ENCODE data around the gene DNPH1. TPM values are rescaled to one million over a fixed set of nuclear protein-coding genes. Genes with fewer than 3 reads are reported as not detected.
A peak's percentile ranks its signal among the peaks of the same experiment; 100 is the strongest.

DNPH1 gene
- total and polyA plus RNA-seq, 4 experiments from 2014 or later: 32.8 to 159 (median 64.1) TPM

GRCh38 chr6:43243664-43244321 lies 14.5 kb upstream of the DNPH1 start:
- Mint-ChIP-seq H3K9me3 (peaks cover 0 to 9% (median 5%) of the 10 kb centered on the region in 8 donors), H3K27me3 (peaks cover 18 to 32% of the 10 kb centered on the region in 2 donors), H3K36me3 (peaks cover 0 to 5% of the 10 kb centered on the region in 2 donors), H3K4me3 (no peak overlapping the region), H3K27ac (no peak overlapping the region), H3K4me1 (peaks cover 5 to 23% (median 11%) of the 10 kb centered on the region in 4 donors)
- Histone ChIP-seq H3K27me3 (ENCODE audit: insufficient read depth, low read length) (peaks cover 32% of the 10 kb centered on the region), H3K36me3 (ENCODE audit: insufficient read depth, low read length) (no peaks in the 10 kb centered on the region), H3K27ac (ENCODE audit: low read depth, low read length) (no peak overlapping the region), H3K9me3 (ENCODE audit: control insufficient read depth in 1 of 2, low read length in 2 of 2) (no peaks in the 10 kb centered on the region), H3K4me1 (ENCODE audit: insufficient read depth, low read length) (peaks cover 12% of the 10 kb centered on the region), H3K4me3 (ENCODE audit: low read length in 2 of 2) (no peak overlapping the region)
- CTCF ChIA-PET (ENCODE audit: partially characterized antibody): no interaction called here
- no peak for DNase-seq
- POLR2A ChIA-PET (ENCODE audit: partially characterized antibody): no interaction called here
- intact Hi-C loops (cut with micrococcal nuclease): loop anchor here (10.0 kb wide), 1 partner anchor 271 kb away; the partner anchor contains the start of genes LRRC73, POLR1C and YIPF3

GRCh38 chr6:43242908-43243663 lies 13.8 kb upstream of the DNPH1 start, which contains the start of gene TTBK1:
Gene TTBK1 (plus strand): TSS chr6:43243481. CDS start chr6:43246661, 3,180 bp downstream.
- Histone ChIP-seq H3K4me1 (ENCODE audit: insufficient read depth, low read length) (peaks cover 12% of the 10 kb centered on the region), H3K27me3 (ENCODE audit: insufficient read depth, low read length) (peaks cover 32% of the 10 kb centered on the region), H3K4me3 (ENCODE audit: low read length in 2 of 2) (no peak within 1 kb of the TSS), H3K9me3 (ENCODE audit: control insufficient read depth in 1 of 2, low read length in 2 of 2) (no peaks in the 10 kb centered on the region), H3K36me3 (ENCODE audit: insufficient read depth, low read length) (no peaks in the 10 kb centered on the region), H3K27ac (ENCODE audit: low read depth, low read length) (no peak within 1 kb of the TSS)
- peak within 1 kb of the TSS in 1 of 7 donors; percentile 20 for H3K27ac Mint-ChIP-seq
- ChIA-PET CTCF (ENCODE audit: partially characterized antibody) (no interaction called here), POLR2A (ENCODE audit: partially characterized antibody) (interaction anchor here (0.5 kb wide), 1 partner anchor 311 kb away, joined by 3 read pairs; no protein-coding TSS in a partner anchor)
- intact Hi-C loops (cut with micrococcal nuclease): loop anchor here (10.0 kb wide), 1 partner anchor 272 kb away; the partner anchor contains the start of genes LRRC73, POLR1C and YIPF3
- peaks cover 0 to 9% (median 5%) of the 10 kb centered on the region in 8 donors for H3K9me3 Mint-ChIP-seq
- H3K27me3 Mint-ChIP-seq: peaks cover 18 to 32% of the 10 kb centered on the region in 2 donors
- DNase-seq: peak in 4 of 5 donors; percentile 30 to 58 (median 38)
- peak within 1 kb of the TSS in 1 of 8 donors; percentile 44 for H3K4me3 Mint-ChIP-seq
- peaks cover 0 to 5% of the 10 kb centered on the region in 2 donors for H3K36me3 Mint-ChIP-seq
- peaks cover 5 to 22% (median 11%) of the 10 kb centered on the region in 4 donors for H3K4me1 Mint-ChIP-seq

GRCh38 chr6:43241446-43241845 lies 12.2 kb upstream of the DNPH1 start:
- no peak for DNase-seq
- H3K27me3 Mint-ChIP-seq: peaks cover 18 to 34% of the 10 kb centered on the region in 2 donors
- no peaks in the 10 kb centered on the region for H3K36me3 ChIP-seq (ENCODE audit: insufficient read depth, low read length)
- no peak overlapping the region for H3K4me3 ChIP-seq (ENCODE audit: low read length in 2 of 2)
- peaks cover 0 to 9% (median 5%) of the 10 kb centered on the region in 8 donors for H3K9me3 Mint-ChIP-seq
- H3K9me3 ChIP-seq (ENCODE audit: control insufficient read depth in 1 of 2, low read length in 2 of 2): no peaks in the 10 kb centered on the region
- no peak overlapping the region for H3K27ac ChIP-seq (ENCODE audit: low read depth, low read length)
- intact Hi-C loops (cut with micrococcal nuclease): loop anchor here (10.0 kb wide), 1 partner anchor 273 kb away; the partner anchor contains the start of genes LRRC73, POLR1C and YIPF3
- H3K4me1 ChIP-seq (ENCODE audit: insufficient read depth, low read length): peaks cover 1% of the 10 kb centered on the region
- H3K27ac Mint-ChIP-seq: no peak overlapping the region
- H3K36me3 Mint-ChIP-seq: peaks cover 0 to 12% of the 10 kb centered on the region in 2 donors
- no peak overlapping the region for H3K4me3 Mint-ChIP-seq
- H3K27me3 ChIP-seq (ENCODE audit: insufficient read depth, low read length): peaks cover 32% of the 10 kb centered on the region
- peaks cover 0 to 6% (median under 1%) of the 10 kb centered on the region in 4 donors for H3K4me1 Mint-ChIP-seq
- ChIA-PET POLR2A (ENCODE audit: partially characterized antibody) (no interaction called here), CTCF (ENCODE audit: partially characterized antibody) (interaction anchor here (2.0 kb wide), 1 partner anchor 12 kb away, joined by 8 read pairs; the partner anchor contains the start of gene DNPH1)

- ChIA-PET POLR2A (ENCODE audit: partially characterized antibody) (no interaction called here), CTCF (ENCODE audit: partially characterized antibody) (interaction anchor here (2.0 kb wide), 1 partner anchor 11 kb away, joined by 8 read pairs; the partner anchor contains the start of gene DNPH1)
- Mint-ChIP-seq H3K4me1 (peaks cover 0 to 1% (median 0%) of the 10 kb centered on the region in 4 donors), H3K36me3 (peaks cover 0 to 12% of the 10 kb centered on the region in 2 donors), H3K27me3 (peaks cover 21 to 34% of the 10 kb centered on the region in 2 donors), H3K9me3 (peaks cover 0 to 9% (median 5%) of the 10 kb centered on the region in 8 donors), H3K27ac (no peak overlapping the region), H3K4me3 (no peak overlapping the region)
- Histone ChIP-seq H3K9me3 (ENCODE audit: control insufficient read depth in 1 of 2, low read length in 2 of 2) (no peaks in the 10 kb centered on the region), H3K4me1 (ENCODE audit: insufficient read depth, low read length) (no peaks in the 10 kb centered on the region), H3K27me3 (ENCODE audit: insufficient read depth, low read length) (peaks cover 32% of the 10 kb centered on the region), H3K4me3 (ENCODE audit: low read length in 2 of 2) (no peak overlapping the region), H3K36me3 (ENCODE audit: insufficient read depth, low read length) (no peaks in the 10 kb centered on the region), H3K27ac (ENCODE audit: low read depth, low read length) (no peak overlapping the region)
- intact Hi-C loops (cut with micrococcal nuclease): loop anchor here (10.0 kb wide), 1 partner anchor 274 kb away; the partner anchor contains the start of genes LRRC73, POLR1C and YIPF3
- no peak for DNase-seq
Measured at GRCh38 chr6:43240950-43241349, 11.7 kb upstream of the DNPH1 start.

GRCh38 chr6:43239054-43239453 lies 9.8 kb upstream of the DNPH1 start:
- intact Hi-C loops (cut with micrococcal nuclease): no loop called here
- Histone ChIP-seq H3K9me3 (ENCODE audit: control insufficient read depth in 1 of 2, low read length in 2 of 2) (no peaks in the 10 kb centered on the region), H3K27ac (ENCODE audit: low read depth, low read length) (no peak overlapping the region), H3K4me1 (ENCODE audit: insufficient read depth, low read length) (no peaks in the 10 kb centered on the region), H3K36me3 (ENCODE audit: insufficient read depth, low read length) (no peaks in the 10 kb centered on the region), H3K27me3 (ENCODE audit: insufficient read depth, low read length) (peaks cover 21% of the 10 kb centered on the region), H3K4me3 (ENCODE audit: low read length in 2 of 2) (no peak overlapping the region)
- H3K27me3 Mint-ChIP-seq: peaks cover 21 to 34% of the 10 kb centered on the region in 2 donors
- ChIA-PET POLR2A (ENCODE audit: partially characterized antibody) (no interaction called here), CTCF (ENCODE audit: partially characterized antibody) (interaction anchor here (1.9 kb wide), 1 partner anchor 10 kb away, joined by 17 read pairs; the partner anchor contains the start of gene DNPH1)
- H3K27ac Mint-ChIP-seq: no peak overlapping the region
- no peak for DNase-seq
- H3K4me1 Mint-ChIP-seq: no peaks in the 10 kb centered on the region
- no peak overlapping the region for H3K4me3 Mint-ChIP-seq
- peaks cover 0 to 12% of the 10 kb centered on the region in 2 donors for H3K36me3 Mint-ChIP-seq
- peaks cover 0 to 9% (median 5%) of the 10 kb centered on the region in 8 donors for H3K9me3 Mint-ChIP-seq

- H3K27me3 ChIP-seq (ENCODE audit: insufficient read depth, low read length): no peaks in the 10 kb centered on the region
- no peaks in the 10 kb centered on the region for H3K9me3 ChIP-seq (ENCODE audit: control insufficient read depth in 1 of 2, low read length in 2 of 2)
- Mint-ChIP-seq H3K27ac (no peak overlapping the region), H3K36me3 (peaks cover 0 to 12% of the 10 kb centered on the region in 2 donors), H3K4me3 (no peak overlapping the region), H3K9me3 (peaks cover 0 to 9% (median 5%) of the 10 kb centered on the region in 8 donors), H3K27me3 (peaks cover 11 to 24% of the 10 kb centered on the region in 2 donors), H3K4me1 (peaks cover 0 to 4% (median 3%) of the 10 kb centered on the region in 4 donors)
- intact Hi-C loops (cut with micrococcal nuclease): no loop called here
- H3K4me1 ChIP-seq (ENCODE audit: insufficient read depth, low read length): no peaks in the 10 kb centered on the region
- no peak overlapping the region for H3K27ac ChIP-seq (ENCODE audit: low read depth, low read length)
- H3K4me3 ChIP-seq (ENCODE audit: low read length in 2 of 2): no peak overlapping the region
- H3K36me3 ChIP-seq (ENCODE audit: insufficient read depth, low read length): no peaks in the 10 kb centered on the region
- DNase-seq: no peak
- CTCF ChIA-PET (ENCODE audit: partially characterized antibody): no interaction called here
- POLR2A ChIA-PET (ENCODE audit: partially characterized antibody): no interaction called here
Measured at GRCh38 chr6:43235841-43236240, 6.6 kb upstream of the DNPH1 start.
